Measurements from ENCODE around the gene GLI3.

Gene GLI3

DNA sequence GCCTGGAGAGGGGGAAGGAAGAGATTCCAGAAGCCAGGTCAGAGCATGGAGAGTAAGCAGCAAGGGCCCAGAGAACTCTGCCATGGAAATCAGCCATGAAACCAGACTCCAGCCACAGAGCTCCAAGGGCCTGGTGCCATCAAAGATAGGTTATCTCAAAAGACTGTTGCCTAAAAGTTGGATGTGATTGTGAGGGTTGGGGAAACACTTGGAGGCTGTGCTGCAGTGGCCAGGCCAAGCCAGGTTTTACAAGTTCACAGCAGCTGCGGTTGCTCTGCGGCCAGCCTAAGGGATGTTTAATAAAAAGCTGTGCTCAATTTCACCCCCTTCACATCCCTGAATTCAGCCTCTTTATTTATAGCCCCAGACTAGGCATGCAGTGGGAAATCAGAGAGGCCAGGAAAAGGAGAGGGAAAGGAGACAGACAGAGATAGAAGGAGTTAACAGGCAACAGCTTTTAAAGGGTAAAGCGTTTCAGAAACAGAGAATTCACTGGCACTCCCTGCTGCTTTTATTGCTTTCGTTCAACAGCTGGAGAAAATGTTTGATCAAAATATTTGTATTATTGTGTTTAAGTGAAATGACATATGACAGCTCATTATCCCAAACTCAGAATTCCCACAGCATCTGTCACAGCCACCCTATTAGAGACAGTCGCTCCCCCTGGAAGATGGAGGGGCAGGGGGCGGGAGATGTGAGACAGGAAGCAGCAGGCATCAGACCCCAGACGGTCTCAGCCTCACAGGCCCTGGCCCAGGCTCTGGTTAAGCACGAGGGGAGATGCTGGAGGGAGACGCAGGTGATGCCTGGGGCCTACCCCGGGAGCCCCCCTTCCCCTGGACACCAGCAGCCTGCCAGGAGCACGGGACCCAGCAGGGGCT lies 140.1 kb downstream of the GLI3 start:
- H3K4me1 Mint-ChIP-seq: peaks cover 73% of the 10 kb centered on the region
- no peak for TF ChIP-seq CTCF (IDR thresholded peaks at IDR 0.05)
- H3K4me3 Mint-ChIP-seq: peak overlapping the region; percentile 65
- peak overlapping the region; percentile 99 for H3K27ac Mint-ChIP-seq
- peaks cover 3% of the 10 kb centered on the region for H3K27me3 Mint-ChIP-seq (ENCODE audit: low read depth, poor library complexity)
- H3K9me3 Mint-ChIP-seq: no peaks in the 10 kb centered on the region
- peaks cover 50% of the 10 kb centered on the region for H3K36me3 Mint-ChIP-seq (ENCODE audit: low read depth)
- peak; percentile 33 for DNase-seq

DNA sequence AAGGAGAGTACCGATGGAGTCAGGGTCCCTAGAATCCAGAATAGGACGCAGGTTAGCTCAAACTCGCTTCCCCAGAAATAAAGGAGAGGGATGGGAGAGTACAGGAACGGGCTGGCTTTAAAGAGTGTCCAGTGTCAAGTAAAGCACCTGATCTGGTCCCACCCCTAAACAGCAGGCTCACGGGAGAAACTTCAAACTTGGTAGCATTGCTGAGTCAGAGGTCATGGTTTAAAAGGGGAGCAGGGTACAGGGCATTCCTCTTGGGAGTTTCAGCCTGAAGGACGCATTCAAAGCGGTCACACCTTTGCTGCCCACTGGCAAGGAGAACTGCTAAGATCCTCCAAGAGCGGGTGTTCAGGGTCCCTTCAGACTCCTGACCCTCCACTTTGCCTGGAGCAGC lies 140.7 kb downstream of the GLI3 start:
- H3K4me1 Mint-ChIP-seq: peaks cover 80% of the 10 kb centered on the region
- peak overlapping the region; percentile 99 for H3K27ac Mint-ChIP-seq
- no peak for DNase-seq
- peaks cover 50% of the 10 kb centered on the region for H3K36me3 Mint-ChIP-seq (ENCODE audit: low read depth)
- H3K27me3 Mint-ChIP-seq (ENCODE audit: low read depth, poor library complexity): peaks cover 3% of the 10 kb centered on the region
- H3K9me3 Mint-ChIP-seq: no peaks in the 10 kb centered on the region
- peak overlapping the region; percentile 65 for H3K4me3 Mint-ChIP-seq
- no peak for TF ChIP-seq CTCF (IDR thresholded peaks at IDR 0.05)

- H3K4me3 Mint-ChIP-seq: peak overlapping the region; percentile 15
- no peak for DNase-seq
- H3K9me3 Mint-ChIP-seq: no peaks in the 10 kb centered on the region
- H3K27ac Mint-ChIP-seq: peak overlapping the region; percentile 99
- peaks cover 46% of the 10 kb centered on the region for H3K36me3 Mint-ChIP-seq (ENCODE audit: low read depth)
- H3K4me1 Mint-ChIP-seq: peaks cover 84% of the 10 kb centered on the region
- peaks cover 3% of the 10 kb centered on the region for H3K27me3 Mint-ChIP-seq (ENCODE audit: low read depth, poor library complexity)
- TF ChIP-seq CTCF (IDR thresholded peaks at IDR 0.05): no peak
These were observed 141.2 kb downstream of the GLI3 start for GRCh38 chr7:42095791-42096190.

DNA sequence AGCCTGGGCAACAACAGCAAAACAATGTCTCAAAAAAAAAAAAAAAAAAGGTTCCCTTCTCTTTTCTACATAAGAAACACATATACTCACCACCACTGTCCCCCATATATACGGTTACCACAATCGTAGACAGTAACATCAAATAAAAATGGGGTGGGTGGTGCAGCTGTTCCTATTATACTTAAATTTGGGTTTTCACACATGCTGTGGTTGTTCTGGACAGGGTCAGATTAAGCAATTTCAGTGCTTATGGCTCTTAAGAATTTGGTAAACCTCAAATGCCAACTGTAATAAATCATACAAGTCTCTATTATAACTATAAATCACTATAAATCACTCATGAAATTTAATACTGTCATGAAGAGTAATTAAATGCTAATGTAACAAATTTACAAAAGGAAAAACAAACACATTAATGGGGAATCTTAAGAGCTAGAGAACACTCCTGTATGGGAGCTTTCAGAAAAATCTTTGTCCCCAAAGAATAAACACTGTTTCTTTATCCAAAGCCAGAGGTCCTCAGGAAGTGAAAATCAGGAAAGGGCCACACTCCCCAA lies 143.6 kb downstream of the GLI3 start:
- peak overlapping the region; percentile 64 for H3K27ac Mint-ChIP-seq
- H3K36me3 Mint-ChIP-seq (ENCODE audit: low read depth): peaks cover 48% of the 10 kb centered on the region
- no peaks in the 10 kb centered on the region for H3K9me3 Mint-ChIP-seq
- H3K4me1 Mint-ChIP-seq: peaks cover 86% of the 10 kb centered on the region
- DNase-seq: no peak
- no peak overlapping the region for H3K4me3 Mint-ChIP-seq
- TF ChIP-seq CTCF (IDR thresholded peaks at IDR 0.05): no peak
- H3K27me3 Mint-ChIP-seq (ENCODE audit: low read depth, poor library complexity): no peaks in the 10 kb centered on the region

DNA sequence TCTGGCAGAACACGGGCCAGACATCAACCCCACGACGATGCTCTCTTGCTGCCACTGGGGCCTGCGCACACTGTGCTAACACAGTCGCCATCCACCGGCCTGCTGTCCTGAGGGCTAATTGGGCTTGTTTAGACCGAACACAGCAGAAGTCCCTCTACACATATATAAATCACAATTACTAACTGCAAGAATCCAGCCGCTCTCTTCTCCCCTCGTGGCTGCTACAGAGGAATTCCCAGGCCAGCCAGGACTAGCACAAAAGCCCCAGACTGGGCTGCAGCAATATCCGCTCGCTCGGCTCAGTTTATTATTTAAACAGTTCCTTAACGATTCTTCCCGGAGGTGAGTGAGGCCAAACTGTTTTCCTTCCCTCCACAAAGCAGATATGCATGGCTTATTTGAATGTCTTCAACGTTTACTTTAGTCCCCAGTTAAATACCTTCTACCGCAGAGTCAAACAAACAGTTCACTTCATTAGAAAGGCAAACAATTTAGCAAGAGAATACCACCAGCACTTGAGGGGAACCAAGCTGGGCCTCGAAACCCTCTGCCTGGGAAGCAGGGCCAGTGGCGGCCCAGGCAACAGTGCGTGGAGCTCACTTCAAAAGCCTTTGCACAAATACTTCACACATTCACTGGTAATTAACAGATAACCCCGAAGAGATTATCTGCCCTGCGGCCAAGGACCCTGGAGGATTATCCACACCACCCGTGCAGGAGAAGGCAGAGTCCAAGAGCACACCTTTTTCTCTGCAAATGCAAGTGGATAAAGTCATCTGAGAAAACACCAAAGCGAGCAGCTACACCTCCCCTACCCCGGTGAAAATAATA lies 145.3 kb downstream of the GLI3 start:
- H3K27ac Mint-ChIP-seq: peak overlapping the region; percentile 96
- H3K9me3 Mint-ChIP-seq: no peaks in the 10 kb centered on the region
- DNase-seq: peak; percentile 38
- peaks cover 54% of the 10 kb centered on the region for H3K36me3 Mint-ChIP-seq (ENCODE audit: low read depth)
- H3K4me3 Mint-ChIP-seq: peak overlapping the region; percentile 55
- no peaks in the 10 kb centered on the region for H3K27me3 Mint-ChIP-seq (ENCODE audit: low read depth, poor library complexity)
- no peak for TF ChIP-seq CTCF (IDR thresholded peaks at IDR 0.05)
- H3K4me1 Mint-ChIP-seq: peaks cover 86% of the 10 kb centered on the region
